Measurements from ENCODE around the gene GCLM. TPM values are rescaled to one million over a fixed set of nuclear protein-coding genes. Genes with fewer than 3 reads are reported as not detected.

Gene GCLM
- total and polyA plus RNA-seq, 9 of the 15 experiments (the other 6 are each of a cell fraction or from before 2014, with no cell fraction given) = 9.3 to 71.6 (median 24.5) TPM

DNA sequence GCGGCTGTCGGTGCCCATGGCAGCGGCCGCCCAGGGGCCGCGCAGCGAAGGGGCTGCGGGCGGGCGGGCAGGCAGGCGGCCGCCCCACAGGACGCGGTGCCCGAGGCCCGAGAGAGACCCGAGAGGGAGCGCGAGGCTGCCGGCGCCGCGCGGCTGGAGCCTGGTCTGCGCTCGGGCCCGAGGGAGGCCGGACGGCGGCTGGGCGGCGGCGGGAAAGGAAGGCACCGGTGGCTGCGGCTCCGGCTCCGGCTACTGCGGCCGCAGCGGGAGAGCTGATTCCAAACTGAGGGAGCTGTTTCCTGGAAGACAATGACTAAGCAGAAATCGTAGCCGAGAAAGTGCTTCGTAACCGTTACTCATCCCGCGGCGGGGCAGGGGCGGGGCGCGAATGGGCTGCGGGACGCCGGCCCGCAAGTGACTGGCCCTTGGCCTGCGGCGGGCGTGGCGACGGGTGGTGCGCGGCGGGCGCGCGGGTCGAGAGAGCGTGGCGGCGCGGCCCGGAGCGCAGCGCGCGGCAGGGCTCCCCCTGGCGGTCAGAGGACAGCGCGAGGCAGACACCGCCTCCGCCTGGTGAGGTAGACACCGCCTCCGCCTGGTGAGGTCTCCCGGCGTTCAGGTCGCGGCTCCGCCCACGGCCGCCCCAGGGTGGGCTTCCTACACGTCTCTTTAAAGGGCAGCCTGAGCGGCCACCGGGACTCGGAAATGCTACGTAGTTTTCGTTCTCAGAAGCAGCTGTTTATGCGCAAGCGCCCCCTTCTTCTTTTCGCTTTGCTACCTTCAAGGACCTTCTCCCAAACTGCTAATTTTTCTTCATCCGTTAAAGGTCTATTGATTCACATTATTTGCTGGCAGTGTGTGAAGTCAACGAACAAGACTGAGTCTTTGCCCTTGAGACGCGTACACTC lies at the start of gene GCLM (continued):
- TF ChIP-seq, protein P1, sequence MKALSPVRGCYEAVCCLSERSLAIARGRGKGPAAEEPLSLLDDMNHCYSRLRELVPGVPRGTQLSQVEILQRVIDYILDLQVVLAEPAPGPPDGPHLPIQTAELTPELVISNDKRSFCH (CRISPR knock-in tag; IDR thresholded peaks at IDR 0.05) = no peak
- TF ChIP-seq, protein P1 (tag; IDR thresholded peaks at IDR 0.05) = no peak; the same call in 1 of the 2 replicates
- TF ChIP-seq, protein P2, sequence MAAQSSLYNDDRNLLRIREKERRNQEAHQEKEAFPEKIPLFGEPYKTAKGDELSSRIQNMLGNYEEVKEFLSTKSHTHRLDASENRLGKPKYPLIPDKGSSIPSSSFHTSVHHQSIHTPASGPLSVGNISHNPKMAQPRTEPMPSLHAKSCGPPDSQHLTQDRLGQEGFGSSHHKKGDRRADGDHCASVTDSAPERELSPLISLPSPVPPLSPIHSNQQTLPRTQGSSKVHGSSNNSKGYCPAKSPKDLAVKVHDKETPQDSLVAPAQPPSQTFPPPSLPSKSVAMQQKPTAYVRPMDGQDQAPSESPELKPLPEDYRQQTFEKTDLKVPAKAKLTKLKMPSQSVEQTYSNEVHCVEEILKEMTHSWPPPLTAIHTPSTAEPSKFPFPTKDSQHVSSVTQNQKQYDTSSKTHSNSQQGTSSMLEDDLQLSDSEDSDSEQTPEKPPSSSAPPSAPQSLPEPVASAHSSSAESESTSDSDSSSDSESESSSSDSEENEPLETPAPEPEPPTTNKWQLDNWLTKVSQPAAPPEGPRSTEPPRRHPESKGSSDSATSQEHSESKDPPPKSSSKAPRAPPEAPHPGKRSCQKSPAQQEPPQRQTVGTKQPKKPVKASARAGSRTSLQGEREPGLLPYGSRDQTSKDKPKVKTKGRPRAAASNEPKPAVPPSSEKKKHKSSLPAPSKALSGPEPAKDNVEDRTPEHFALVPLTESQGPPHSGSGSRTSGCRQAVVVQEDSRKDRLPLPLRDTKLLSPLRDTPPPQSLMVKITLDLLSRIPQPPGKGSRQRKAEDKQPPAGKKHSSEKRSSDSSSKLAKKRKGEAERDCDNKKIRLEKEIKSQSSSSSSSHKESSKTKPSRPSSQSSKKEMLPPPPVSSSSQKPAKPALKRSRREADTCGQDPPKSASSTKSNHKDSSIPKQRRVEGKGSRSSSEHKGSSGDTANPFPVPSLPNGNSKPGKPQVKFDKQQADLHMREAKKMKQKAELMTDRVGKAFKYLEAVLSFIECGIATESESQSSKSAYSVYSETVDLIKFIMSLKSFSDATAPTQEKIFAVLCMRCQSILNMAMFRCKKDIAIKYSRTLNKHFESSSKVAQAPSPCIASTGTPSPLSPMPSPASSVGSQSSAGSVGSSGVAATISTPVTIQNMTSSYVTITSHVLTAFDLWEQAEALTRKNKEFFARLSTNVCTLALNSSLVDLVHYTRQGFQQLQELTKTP (IDR thresholded peaks at IDR 0.05; ENCODE audit: low read depth in 1 of 2, partially characterized antibody in 2 of 2) = peak in 1 of 2 experiments; percentile 93
- TF ChIP-seq MYC (IDR thresholded peaks at IDR 0.05; ENCODE audit: low read depth, low read length) = peak; percentile 86
- no peak for TF ChIP-seq MYC (CRISPR knock-in tag; IDR thresholded peaks at IDR 0.05; ENCODE audit: borderline replicate concordance, low read depth)
- TF ChIP-seq SLC30A9 (CRISPR knock-in tag; IDR thresholded peaks at IDR 0.05) = no peak
- TF ChIP-seq MEIS2 (IDR thresholded peaks at IDR 0.05; ENCODE audit: partially characterized antibody) = peak; percentile 57
- peak; percentile 10; the same call in 1 of the 2 replicates for TF ChIP-seq ZKSCAN1 (IDR thresholded peaks at IDR 0.05; ENCODE audit: low read depth, low read length)
- TF ChIP-seq MBD2 (IDR thresholded peaks at IDR 0.05; ENCODE audit: borderline replicate concordance, low read depth) = 0 out of 2 replicates have a peak, but pooled peaks have one; percentile 30
- TF ChIP-seq ZNF644 (tag; IDR thresholded peaks at IDR 0.05; ENCODE audit: low read depth) = no peak
- 0 out of 2 replicates have a peak, but pooled peaks have one; percentile 62 for TF ChIP-seq ZNF589 (CRISPR knock-in tag; IDR thresholded peaks at IDR 0.05; ENCODE audit: low read depth)
- no peak for TF ChIP-seq THRB (CRISPR knock-in tag; conservative IDR thresholded peaks at IDR 0.05)
- 0 out of 2 replicates have a peak, but pooled peaks have one; percentile 23 for TF ChIP-seq MYBL2 (IDR thresholded peaks at IDR 0.05; ENCODE audit: low read depth)
- TF ChIP-seq MYBL2 (CRISPR knock-in tag; IDR thresholded peaks at IDR 0.05; ENCODE audit: borderline replicate concordance) = no peak
- no peak for TF ChIP-seq POLR3A (IDR thresholded peaks at IDR 0.05; ENCODE audit: borderline replicate concordance, extremely low read depth, insufficient read depth, insufficient read length)
- TF ChIP-seq TAL1 (IDR thresholded peaks at IDR 0.05) = no peak
- TF ChIP-seq SMARCB1 (IDR thresholded peaks at IDR 0.05; ENCODE audit: insufficient read length, low read depth) = peak; percentile 40
- TF ChIP-seq ATF7 (IDR thresholded peaks at IDR 0.05) = peak; percentile 88
- no peak for TF ChIP-seq PPARD (CRISPR knock-in tag; IDR thresholded peaks at IDR 0.05)
- TF ChIP-seq, protein P3, sequence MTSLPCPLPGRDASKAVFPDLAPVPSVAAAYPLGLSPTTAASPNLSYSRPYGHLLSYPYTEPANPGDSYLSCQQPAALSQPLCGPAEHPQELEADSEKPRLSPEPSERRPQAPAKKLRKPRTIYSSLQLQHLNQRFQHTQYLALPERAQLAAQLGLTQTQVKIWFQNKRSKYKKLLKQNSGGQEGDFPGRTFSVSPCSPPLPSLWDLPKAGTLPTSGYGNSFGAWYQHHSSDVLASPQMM (CRISPR knock-in tag; IDR thresholded peaks at IDR 0.05) = no peak
- no peak for TF ChIP-seq ZNF561 (CRISPR knock-in tag; conservative IDR thresholded peaks at IDR 0.05)

Measured in K562 (cell line).